GM12875 (cell line): ENCODE measurements around the gene HEMK1.

ENCODE experiments used
- H3K4me3 ChIP-seq: one replicate; pipeline ENCODE4 v1.5.1; 2011; ENCODE audit warnings: low read depth, low read length, control low read depth
- TF ChIP-seq, protein P1 (sequence below): IDR thresholded peaks from 2 replicates; pipeline ENCODE4 v1.5.1; 2011; ENCODE audit warnings: low read depth, mild to moderate bottlenecking, control low read depth, inconsistent platforms, low read length, moderate library complexity, borderline replicate concordance; ENCODE audit not compliant: insufficient read depth

Gene HEMK1

DNA sequence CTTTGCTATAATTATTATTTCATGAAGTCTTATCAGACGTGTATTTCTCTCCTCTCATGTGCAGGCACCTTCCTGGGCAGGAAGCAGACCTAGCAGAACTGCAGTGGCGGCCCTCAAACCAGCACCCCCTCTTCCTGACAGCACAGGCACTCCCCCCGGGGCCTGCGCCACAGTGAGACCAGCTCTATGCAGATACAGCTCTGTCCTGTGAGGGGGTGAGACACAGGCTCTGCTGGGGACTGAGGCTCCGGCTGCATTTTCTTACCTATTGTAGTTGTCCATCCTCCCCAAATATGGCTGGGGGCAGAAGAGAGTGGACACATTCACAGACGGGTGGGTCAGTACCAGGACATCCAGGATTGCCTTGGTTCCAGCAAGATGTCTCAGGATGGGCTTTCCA is 37.3 kb downstream of the HEMK1 start:
- H3K4me3 ChIP-seq = no peak overlapping the region
- TF ChIP-seq, protein P1, sequence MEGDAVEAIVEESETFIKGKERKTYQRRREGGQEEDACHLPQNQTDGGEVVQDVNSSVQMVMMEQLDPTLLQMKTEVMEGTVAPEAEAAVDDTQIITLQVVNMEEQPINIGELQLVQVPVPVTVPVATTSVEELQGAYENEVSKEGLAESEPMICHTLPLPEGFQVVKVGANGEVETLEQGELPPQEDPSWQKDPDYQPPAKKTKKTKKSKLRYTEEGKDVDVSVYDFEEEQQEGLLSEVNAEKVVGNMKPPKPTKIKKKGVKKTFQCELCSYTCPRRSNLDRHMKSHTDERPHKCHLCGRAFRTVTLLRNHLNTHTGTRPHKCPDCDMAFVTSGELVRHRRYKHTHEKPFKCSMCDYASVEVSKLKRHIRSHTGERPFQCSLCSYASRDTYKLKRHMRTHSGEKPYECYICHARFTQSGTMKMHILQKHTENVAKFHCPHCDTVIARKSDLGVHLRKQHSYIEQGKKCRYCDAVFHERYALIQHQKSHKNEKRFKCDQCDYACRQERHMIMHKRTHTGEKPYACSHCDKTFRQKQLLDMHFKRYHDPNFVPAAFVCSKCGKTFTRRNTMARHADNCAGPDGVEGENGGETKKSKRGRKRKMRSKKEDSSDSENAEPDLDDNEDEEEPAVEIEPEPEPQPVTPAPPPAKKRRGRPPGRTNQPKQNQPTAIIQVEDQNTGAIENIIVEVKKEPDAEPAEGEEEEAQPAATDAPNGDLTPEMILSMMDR = no peak

DNA sequence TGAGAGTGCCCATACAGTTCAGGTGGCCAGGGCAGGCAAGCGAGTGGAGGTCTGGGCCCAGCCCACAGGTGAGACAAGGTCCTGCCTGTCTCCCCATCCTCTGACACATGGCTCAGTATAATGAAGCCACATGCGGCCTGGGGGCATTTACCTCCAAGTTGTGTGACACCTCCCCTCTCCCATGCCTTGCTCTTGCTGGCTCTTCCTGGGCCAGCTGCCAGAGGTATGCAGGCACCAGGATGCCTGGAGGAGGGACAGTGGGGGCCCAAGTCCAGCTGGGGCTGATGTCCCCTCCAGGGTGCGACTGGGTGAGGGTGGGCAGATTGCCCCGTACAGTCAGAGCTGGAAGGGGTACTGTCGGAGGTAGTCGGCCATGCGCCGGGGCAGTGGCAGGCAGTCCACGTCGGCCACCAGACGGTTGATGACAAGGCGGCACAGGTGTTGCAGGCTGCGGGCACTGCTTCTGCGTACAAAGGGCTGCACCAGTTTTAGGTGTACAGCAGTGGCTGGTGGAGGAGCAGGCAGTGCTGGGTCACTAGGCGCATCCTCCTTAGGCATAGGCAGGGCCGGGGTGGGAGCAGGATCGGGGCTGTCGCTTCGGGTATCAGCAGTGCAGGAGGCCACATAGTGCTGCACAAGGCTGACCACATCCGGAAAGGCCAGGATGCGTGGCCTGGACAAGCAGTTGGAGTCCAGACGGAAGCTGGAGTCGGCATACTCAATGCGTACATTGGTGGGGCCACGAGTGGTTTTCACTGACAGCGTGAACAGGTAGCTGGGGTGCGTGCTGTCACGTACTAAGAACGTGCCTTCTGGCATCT is 38.2 kb downstream of the HEMK1 start:
- TF ChIP-seq, protein P1 = no peak
- no peak overlapping the region for H3K4me3 ChIP-seq

DNA sequence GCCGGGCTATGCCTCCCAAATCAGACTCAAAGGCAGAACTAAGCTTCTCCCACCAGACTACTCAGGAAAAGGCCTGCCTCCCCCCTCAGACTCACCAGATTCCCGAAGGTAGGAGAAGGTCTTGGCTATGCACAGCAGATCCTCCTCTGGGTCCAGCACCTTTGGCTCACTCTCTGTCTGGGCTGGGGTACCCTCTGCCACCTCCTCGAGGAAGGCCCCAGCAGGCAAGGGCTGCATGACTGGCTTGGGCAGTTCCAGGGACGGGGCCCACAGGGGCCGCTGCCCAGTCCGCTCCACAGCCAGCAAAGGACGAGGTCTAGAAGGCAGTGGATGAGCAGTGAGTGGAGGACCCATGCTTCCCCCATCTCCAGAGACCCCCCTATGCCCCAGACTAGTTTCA is 39.0 kb downstream of the HEMK1 start:
- H3K4me3 ChIP-seq = no peak overlapping the region
- TF ChIP-seq, protein P1 = no peak

DNA sequence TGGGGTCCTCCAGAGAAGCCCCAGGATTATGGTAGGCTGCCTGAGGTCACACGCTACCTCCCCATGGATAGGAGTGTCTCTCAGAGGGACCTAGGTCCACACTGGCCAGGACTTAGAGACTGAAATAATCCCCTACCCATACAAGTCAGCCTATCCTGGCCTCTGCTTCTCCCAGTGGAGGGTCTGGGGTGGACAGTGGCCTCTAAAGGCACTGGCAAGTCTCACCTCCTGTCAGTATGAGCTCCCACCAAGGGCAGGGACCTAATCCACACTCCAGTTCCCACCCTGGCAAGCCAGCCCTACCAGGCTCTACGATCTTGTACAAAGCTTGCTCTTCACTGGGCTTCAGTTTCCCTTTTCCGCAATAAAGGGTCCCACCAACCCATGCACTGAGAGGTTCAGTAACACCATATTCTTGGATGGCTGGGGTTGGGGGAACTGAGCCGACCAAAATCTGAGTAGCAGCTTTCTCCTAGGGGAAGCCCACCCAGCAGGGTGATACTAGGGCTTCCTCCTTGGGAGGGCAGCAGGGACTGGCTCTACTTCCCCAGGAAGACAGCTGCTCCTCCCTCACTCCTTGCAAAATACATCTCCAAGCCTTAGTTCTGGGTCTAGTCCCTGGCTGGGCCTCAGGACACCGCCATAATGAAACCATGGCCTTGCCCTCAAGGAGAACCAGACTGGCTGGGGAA is 39.9 kb downstream of the HEMK1 start:
- TF ChIP-seq, protein P1 = no peak
- H3K4me3 ChIP-seq = no peak overlapping the region

DNA sequence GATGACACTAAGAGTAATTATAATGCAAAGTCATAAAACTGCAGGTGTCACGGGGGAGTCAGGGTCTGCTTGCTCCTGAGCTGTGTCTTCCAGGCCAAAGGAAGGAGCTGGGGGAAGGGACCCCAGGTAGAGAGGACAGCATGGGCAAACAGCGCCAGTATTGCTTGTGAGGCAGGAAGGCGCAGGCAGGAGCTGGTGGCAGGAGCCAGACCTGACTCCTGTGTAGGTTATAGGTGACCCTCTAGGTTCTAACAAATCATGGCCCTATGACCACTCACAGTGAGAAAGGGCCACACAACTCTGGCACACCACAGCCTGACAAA is 40.4 kb downstream of the HEMK1 start:
- TF ChIP-seq, protein P1 = no peak
- no peak overlapping the region for H3K4me3 ChIP-seq

DNA sequence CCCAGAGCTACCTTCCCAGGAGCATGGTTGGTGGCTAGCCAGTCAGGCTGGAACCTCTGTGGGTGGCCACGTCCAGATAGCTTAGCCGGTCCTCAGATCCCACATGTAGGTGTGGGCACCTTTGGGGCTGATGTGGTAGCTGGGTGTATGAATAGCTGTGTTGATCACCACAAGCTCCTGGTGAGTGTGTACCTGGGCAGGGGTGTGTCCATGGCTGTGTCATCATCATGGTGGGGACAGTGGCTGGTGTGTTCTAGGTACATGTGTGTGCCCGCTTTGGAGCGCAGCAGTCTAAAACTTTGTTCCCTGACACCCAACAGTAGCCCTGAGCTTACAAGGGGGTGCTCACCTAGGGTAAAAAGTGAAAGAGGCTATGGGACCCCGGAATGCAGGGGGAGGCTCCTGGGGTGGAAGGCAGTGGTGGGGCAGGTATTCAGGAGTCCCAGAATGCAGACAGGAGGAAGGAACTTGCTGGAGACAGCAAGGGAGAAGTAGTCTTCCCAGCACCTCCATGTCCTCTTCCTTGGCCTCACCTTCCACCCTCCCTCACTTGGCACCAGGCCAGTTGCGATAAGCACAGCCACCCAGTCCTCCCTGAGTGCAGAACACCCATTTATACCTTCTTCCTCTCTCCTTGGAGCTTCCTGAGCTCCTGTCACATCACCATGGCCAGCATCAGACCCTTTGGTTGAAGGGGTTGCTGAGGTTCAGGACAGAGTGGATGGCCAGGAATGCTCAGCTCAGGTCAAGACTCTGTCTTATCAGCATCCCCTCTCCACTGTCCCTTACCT is 41.1 kb downstream of the HEMK1 start:
- TF ChIP-seq, protein P1 = no peak
- no peak overlapping the region for H3K4me3 ChIP-seq
